HCT116 (cell line): Measurements from ENCODE around the gene TUSC7.

Experiments used
- CEBPB ChIP-seq: IDR thresholded peaks from 2 replicates; pipeline ENCODE4 v1.6.1; 2012; ENCODE audit warnings: low read depth
- EGR1 ChIP-seq: IDR thresholded peaks from 2 replicates; pipeline ENCODE4 v1.6.1; 2012; ENCODE audit warnings: low read depth
- EZH2 ChIP-seq: fragments of 200-600 bp; sonication (generic); IDR thresholded peaks from 2 replicates; pipeline ENCODE4 v1.6.1; 2017; ENCODE audit warnings: antibody characterized with exemption, mixed run types
- FOSL1 ChIP-seq: IDR thresholded peaks from 2 replicates; pipeline ENCODE4 v1.6.1; 2012; ENCODE audit warnings: low read depth
- JUND ChIP-seq: IDR thresholded peaks from 2 replicates; pipeline ENCODE4 v1.6.1; 2012
- POLR2A ChIP-seq: IDR thresholded peaks from 2 replicates; pipeline ENCODE4 v1.7.0; 2011; ENCODE audit warnings: borderline replicate concordance; ENCODE audit not compliant: insufficient read depth, insufficient read length; ENCODE audit errors: extremely low read depth
- POLR2AphosphoS5 ChIP-seq: IDR thresholded peaks from 2 replicates; pipeline ENCODE4 v1.6.1; 2011; ENCODE audit warnings: mild to moderate bottlenecking, low read depth, low read length, moderate library complexity
- SIN3A ChIP-seq: IDR thresholded peaks from 2 replicates; pipeline ENCODE4 v1.6.1; 2012; ENCODE audit warnings: low read depth
- SRF ChIP-seq: IDR thresholded peaks from 2 replicates; pipeline ENCODE4 v1.6.1; 2012; ENCODE audit warnings: low read depth
- ZFX ChIP-seq: fragments of 450-650 bp; IDR thresholded peaks from 2 replicates; pipeline ENCODE4 v1.6.1; 2017
- ZNF274 ChIP-seq: fragments of 200-500 bp; sonication (Bioruptor generic); IDR thresholded peaks from 2 replicates; pipeline ENCODE4 v1.6.1; 2014; ENCODE audit warnings: mild to moderate bottlenecking, low read depth, low read length, inconsistent platforms
- TF ChIP-seq, protein P1 (sequence below), 3 experiments: fragments of 200-600 bp in 1 of 3; sonication (generic) in 1 of 3; IDR thresholded peaks in 2 of 3; conservative IDR thresholded peaks in 1 of 3; 2 replicates each; pipeline ENCODE4 v1.5.1; 2012 to 2017; ENCODE audit warnings: low read depth in 2 of 3, low read length in 2 of 3, antibody characterized with exemption in 1 of 3, borderline replicate concordance in 1 of 3, control low read depth in 1 of 3, mild to moderate bottlenecking in 1 of 3, mixed read lengths in 1 of 3, mixed run types in 1 of 3, moderate library complexity in 1 of 3; ENCODE audit not compliant: insufficient read depth in 1 of 3
- TF ChIP-seq, protein P2 (sequence below): IDR thresholded peaks from 2 replicates; pipeline ENCODE4 v1.6.1; 2012

DNA sequence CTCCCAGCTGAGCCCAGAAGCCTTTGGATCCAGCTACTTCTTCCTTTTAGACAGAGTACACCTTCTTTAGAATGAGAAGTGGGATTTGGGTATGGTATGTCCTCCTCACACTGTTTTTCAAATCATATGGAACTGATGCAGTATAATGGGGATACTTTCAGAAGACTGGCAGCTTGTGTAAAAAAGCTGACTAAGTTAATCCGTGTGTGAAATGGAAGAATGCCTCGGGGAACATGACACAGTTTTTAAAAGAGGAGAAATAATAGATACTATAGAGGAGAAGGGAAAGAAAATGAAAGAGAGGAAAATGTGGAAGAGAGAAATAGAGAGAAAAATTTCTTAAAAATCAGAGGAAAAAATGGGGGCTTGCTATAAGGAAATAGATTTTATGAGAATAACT is 47.7 kb downstream of the TUSC7 start:
- no peak for TF ChIP-seq POLR2AphosphoS5
- no peak for TF ChIP-seq POLR2A
- TF ChIP-seq, protein P1, sequence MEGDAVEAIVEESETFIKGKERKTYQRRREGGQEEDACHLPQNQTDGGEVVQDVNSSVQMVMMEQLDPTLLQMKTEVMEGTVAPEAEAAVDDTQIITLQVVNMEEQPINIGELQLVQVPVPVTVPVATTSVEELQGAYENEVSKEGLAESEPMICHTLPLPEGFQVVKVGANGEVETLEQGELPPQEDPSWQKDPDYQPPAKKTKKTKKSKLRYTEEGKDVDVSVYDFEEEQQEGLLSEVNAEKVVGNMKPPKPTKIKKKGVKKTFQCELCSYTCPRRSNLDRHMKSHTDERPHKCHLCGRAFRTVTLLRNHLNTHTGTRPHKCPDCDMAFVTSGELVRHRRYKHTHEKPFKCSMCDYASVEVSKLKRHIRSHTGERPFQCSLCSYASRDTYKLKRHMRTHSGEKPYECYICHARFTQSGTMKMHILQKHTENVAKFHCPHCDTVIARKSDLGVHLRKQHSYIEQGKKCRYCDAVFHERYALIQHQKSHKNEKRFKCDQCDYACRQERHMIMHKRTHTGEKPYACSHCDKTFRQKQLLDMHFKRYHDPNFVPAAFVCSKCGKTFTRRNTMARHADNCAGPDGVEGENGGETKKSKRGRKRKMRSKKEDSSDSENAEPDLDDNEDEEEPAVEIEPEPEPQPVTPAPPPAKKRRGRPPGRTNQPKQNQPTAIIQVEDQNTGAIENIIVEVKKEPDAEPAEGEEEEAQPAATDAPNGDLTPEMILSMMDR (IDR thresholded peaks at IDR 0.05 in 2 of 3, conservative IDR thresholded peaks at IDR 0.05 in 1 of 3; ENCODE audit: borderline replicate concordance in 1 of 3, insufficient read depth in 1 of 3, low read depth in 2 of 3, low read length in 2 of 3) = no peak
- TF ChIP-seq SRF = no peak
- TF ChIP-seq EGR1 = no peak
- TF ChIP-seq, protein P2, sequence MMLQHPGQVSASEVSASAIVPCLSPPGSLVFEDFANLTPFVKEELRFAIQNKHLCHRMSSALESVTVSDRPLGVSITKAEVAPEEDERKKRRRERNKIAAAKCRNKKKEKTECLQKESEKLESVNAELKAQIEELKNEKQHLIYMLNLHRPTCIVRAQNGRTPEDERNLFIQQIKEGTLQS = no peak
- TF ChIP-seq ZFX = no peak
- TF ChIP-seq EZH2 = no peak
- TF ChIP-seq CEBPB = no peak
- TF ChIP-seq JUND = no peak
- TF ChIP-seq FOSL1 = no peak
- no peak for TF ChIP-seq ZNF274
- TF ChIP-seq SIN3A = no peak
